GM12891 (cell line): Measurements from ENCODE around the gene FBN2.

Source experiments
- DNase-seq: peaks from one replicate; pipeline ENCODE4 v3.0.0; 2011; ENCODE audit warnings: low spot score; ENCODE audit not compliant: insufficient read length
- FAIRE-seq: peaks from 2 replicates; lab custom pipeline; 2011; peaks lifted over from hg19 to GRCh38; lab: Jason Lieb, UNC
- PAX5 ChIP-seq: IDR thresholded peaks from 2 replicates; pipeline ENCODE4 v1.6.1; 2011; ENCODE audit warnings: low read length, moderate library complexity, mild to moderate bottlenecking; ENCODE audit not compliant: insufficient read depth, severe bottlenecking
- POLR2A ChIP-seq: IDR thresholded peaks from 2 replicates; pipeline ENCODE4 v1.6.1; 2011; ENCODE audit warnings: low read depth, low read length, control low read depth
- POLR2AphosphoS5 ChIP-seq: IDR thresholded peaks from 2 replicates; pipeline ENCODE4 v1.6.1; 2011; ENCODE audit warnings: low read depth, low read length, control low read depth
- POU2F2 ChIP-seq: IDR thresholded peaks from 2 replicates; pipeline ENCODE4 v1.6.1; 2011; ENCODE audit warnings: low read depth, mild to moderate bottlenecking, control low read depth, low read length, moderate library complexity
- SPI1 ChIP-seq: IDR thresholded peaks from 2 replicates; pipeline ENCODE4 v1.6.1; 2011; ENCODE audit warnings: low read depth, low read length, control low read depth
- TAF1 ChIP-seq: IDR thresholded peaks from 2 replicates; pipeline ENCODE4 v1.6.1; 2011; ENCODE audit warnings: low read depth, low read length, control low read depth

The FBN2 gene

GRCh38 chr5:128384068-128384467 is 154.0 kb downstream of the FBN2 start:
- TF ChIP-seq PAX5 (no peak), POLR2A (no peak), POLR2AphosphoS5 (no peak), TAF1 (no peak), SPI1 (no peak), POU2F2 (no peak)
- no peak for FAIRE-seq

GRCh38 chr5:128380337-128380736 is 157.7 kb downstream of the FBN2 start:
- TF ChIP-seq POLR2A = no peak
- no peak for TF ChIP-seq TAF1
- TF ChIP-seq PAX5 = no peak
- DNase-seq = no peak
- FAIRE-seq = no peak

More at GRCh38 chr5:128384068-128384467, 154.0 kb downstream of the FBN2 start:
- no peak for DNase-seq

GRCh38 chr5:128378632-128379031 is 159.4 kb downstream of the FBN2 start:
- no peak for DNase-seq
- FAIRE-seq = no peak
- no peak for TF ChIP-seq PAX5
- TF ChIP-seq POLR2A = no peak
- TF ChIP-seq POLR2AphosphoS5 = no peak
- no peak for TF ChIP-seq TAF1
- no peak for TF ChIP-seq SPI1
- no peak for TF ChIP-seq POU2F2

- TF ChIP-seq TAF1 (no peak), POU2F2 (no peak), PAX5 (no peak), POLR2AphosphoS5 (no peak), POLR2A (no peak), SPI1 (no peak)
- DNase-seq (no peak), FAIRE-seq (no peak)
These were observed 159.8 kb downstream of the FBN2 start for GRCh38 chr5:128378196-128378595.

- FAIRE-seq (no peak), DNase-seq (no peak)
- TF ChIP-seq POLR2A (no peak), SPI1 (no peak), POLR2AphosphoS5 (no peak), POU2F2 (no peak)
These were observed 161.5 kb downstream of the FBN2 start for GRCh38 chr5:128376577-128376976.

GRCh38 chr5:128366147-128366546 is 171.9 kb downstream of the FBN2 start:
- DNase-seq (no peak), FAIRE-seq (no peak)
- TF ChIP-seq TAF1 = no peak
- TF ChIP-seq PAX5 = no peak
- TF ChIP-seq POU2F2 = no peak
- no peak for TF ChIP-seq SPI1
- TF ChIP-seq POLR2A = no peak

GRCh38 chr5:128362370-128362769 is 175.7 kb downstream of the FBN2 start:
- DNase-seq = no peak
- FAIRE-seq = no peak
- TF ChIP-seq POU2F2 (no peak), TAF1 (no peak), POLR2A (no peak), PAX5 (no peak), SPI1 (no peak), POLR2AphosphoS5 (no peak)

- TF ChIP-seq POU2F2 = no peak
- no peak for TF ChIP-seq POLR2AphosphoS5
- no peak for TF ChIP-seq TAF1
- no peak for TF ChIP-seq POLR2A
- TF ChIP-seq PAX5 = no peak
- TF ChIP-seq SPI1 = no peak
- FAIRE-seq (no peak), DNase-seq (no peak)
These were observed 179.2 kb downstream of the FBN2 start for GRCh38 chr5:128358826-128359225.

- TF ChIP-seq POLR2AphosphoS5 (no peak), TAF1 (no peak), POU2F2 (no peak), PAX5 (no peak), SPI1 (no peak), POLR2A (no peak)
- DNase-seq (no peak), FAIRE-seq (no peak)
These were observed 180.8 kb downstream of the FBN2 start for GRCh38 chr5:128357226-128357625.

GRCh38 chr5:128355961-128356360 is 182.1 kb downstream of the FBN2 start:
- TF ChIP-seq POLR2AphosphoS5 (no peak), POLR2A (no peak), SPI1 (no peak), PAX5 (no peak), POU2F2 (no peak), TAF1 (no peak)
- no peak for DNase-seq
- FAIRE-seq = no peak
